GM19099 (cell line): ENCODE data around the gene NLK.

Experiments
- POLR2A ChIP-seq: IDR thresholded peaks from 3 replicates; pipeline ENCODE4 v1.6.1; 2011; ENCODE audit warnings: low read depth; ENCODE audit not compliant: insufficient read length; ENCODE audit errors: extremely low read depth

NLK gene

GRCh38 chr17:28119560-28119959 is 77.1 kb downstream of the NLK start:
- TF ChIP-seq POLR2A = no peak

GRCh38 chr17:28120766-28121165 is 78.3 kb downstream of the NLK start:
- TF ChIP-seq POLR2A = no peak

- TF ChIP-seq POLR2A = no peak
Measured at GRCh38 chr17:28124962-28125361, 82.5 kb downstream of the NLK start.

GRCh38 chr17:28125526-28126378 is 83.3 kb downstream of the NLK start:
- TF ChIP-seq POLR2A = no peak

- no peak for TF ChIP-seq POLR2A
Measured at GRCh38 chr17:28127196-28127595, 84.7 kb downstream of the NLK start.

- TF ChIP-seq POLR2A = no peak
Measured at GRCh38 chr17:28128779-28129178, 86.3 kb downstream of the NLK start.

GRCh38 chr17:28130472-28130871 is 88.0 kb downstream of the NLK start:
- TF ChIP-seq POLR2A = no peak

- no peak for TF ChIP-seq POLR2A
Measured at GRCh38 chr17:28131599-28131998, 89.1 kb downstream of the NLK start.

GRCh38 chr17:28133562-28133970 is 91.1 kb downstream of the NLK start:
- no peak for TF ChIP-seq POLR2A

GRCh38 chr17:28136923-28137322 is 94.4 kb downstream of the NLK start:
- no peak for TF ChIP-seq POLR2A

- no peak for TF ChIP-seq POLR2A
Measured at GRCh38 chr17:28139822-28140221, 97.3 kb downstream of the NLK start.

- no peak for TF ChIP-seq POLR2A
Measured at GRCh38 chr17:28141313-28141712, 98.8 kb downstream of the NLK start.

GRCh38 chr17:28141773-28142172 is 99.3 kb downstream of the NLK start:
- TF ChIP-seq POLR2A = no peak

GRCh38 chr17:28142305-28142704 is 99.8 kb downstream of the NLK start:
- TF ChIP-seq POLR2A = no peak

GRCh38 chr17:28144019-28144418 is 101.5 kb downstream of the NLK start:
- no peak for TF ChIP-seq POLR2A

GRCh38 chr17:28145348-28145747 is 102.9 kb downstream of the NLK start:
- no peak for TF ChIP-seq POLR2A

GRCh38 chr17:28147017-28147416 is 104.5 kb downstream of the NLK start:
- TF ChIP-seq POLR2A = no peak

GRCh38 chr17:28151001-28151400 is 108.5 kb downstream of the NLK start:
- TF ChIP-seq POLR2A = no peak

- no peak for TF ChIP-seq POLR2A
Measured at GRCh38 chr17:28154214-28154613, 111.7 kb downstream of the NLK start.
